RPMI8226 (cell line): ENCODE measurements around the gene NOSTRIN.
"Not testable (repeated sequence)": the region's sequence is repeated elsewhere in the genome, so short reads cannot be mapped to it uniquely, and the experiment has no call there.

Experiments used
- DNase-seq: peaks from one replicate; pipeline ENCODE4 v3.0.0-alpha.2; 2015

Gene NOSTRIN

DNA sequence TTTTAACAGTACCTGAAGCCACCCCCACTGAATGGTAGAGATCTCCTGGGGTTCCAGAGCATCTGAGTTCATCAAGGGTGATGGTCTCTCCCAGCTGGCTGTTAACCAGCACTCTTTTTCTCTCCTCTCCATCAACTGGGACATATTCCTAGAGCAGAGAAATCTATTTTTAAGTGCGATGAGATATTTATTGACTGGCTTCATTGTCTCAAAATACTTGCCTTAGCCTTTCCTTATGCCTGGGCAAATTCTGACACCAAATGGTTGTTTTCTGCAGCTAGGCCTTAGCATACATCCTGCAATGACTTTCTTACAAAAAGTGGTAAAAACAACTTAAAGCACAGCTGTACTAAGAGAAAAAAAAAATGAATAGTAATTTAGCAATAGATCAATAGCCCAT lies 19.6 kb downstream of the NOSTRIN start:
- no peak for DNase-seq

DNA sequence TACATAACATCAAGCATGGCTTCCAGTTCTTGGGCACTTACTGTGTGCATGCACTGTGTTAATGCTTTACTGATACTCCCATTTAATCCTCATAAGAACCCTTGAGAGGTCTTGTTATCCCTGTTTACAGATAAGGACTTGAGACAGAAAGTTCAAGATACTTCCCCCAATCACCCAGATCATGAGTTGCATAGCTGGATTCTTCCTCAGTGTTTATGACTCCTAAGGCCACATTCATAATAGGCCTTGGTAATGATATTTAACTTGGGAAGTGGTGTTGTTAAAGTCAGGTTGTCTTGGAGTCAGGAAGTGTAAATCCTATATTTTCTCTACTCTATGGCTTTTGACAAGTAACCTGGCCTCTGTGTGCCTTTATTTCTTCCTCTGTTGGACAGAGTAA lies 22.7 kb downstream of the NOSTRIN start:
- no peak for DNase-seq

DNA sequence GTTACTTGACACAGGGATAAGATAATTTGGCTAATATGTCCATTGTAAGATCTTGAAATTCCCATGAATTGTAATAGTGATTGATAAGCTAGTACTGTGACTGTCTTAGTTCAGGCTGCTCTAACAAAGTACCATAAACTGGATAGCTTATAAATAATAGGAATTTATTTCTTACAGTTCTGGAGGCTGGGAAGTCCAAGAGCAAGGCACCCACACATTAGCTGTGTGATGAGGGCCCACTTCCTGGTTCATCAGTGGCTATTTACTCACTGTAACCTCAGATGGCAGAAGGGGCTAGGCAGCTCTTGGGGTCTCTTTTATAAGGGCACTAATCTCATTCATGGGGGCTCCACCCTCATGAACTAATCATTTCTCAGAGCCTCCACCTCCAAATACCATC lies 28.5 kb downstream of the NOSTRIN start:
- DNase-seq: no peak

DNA sequence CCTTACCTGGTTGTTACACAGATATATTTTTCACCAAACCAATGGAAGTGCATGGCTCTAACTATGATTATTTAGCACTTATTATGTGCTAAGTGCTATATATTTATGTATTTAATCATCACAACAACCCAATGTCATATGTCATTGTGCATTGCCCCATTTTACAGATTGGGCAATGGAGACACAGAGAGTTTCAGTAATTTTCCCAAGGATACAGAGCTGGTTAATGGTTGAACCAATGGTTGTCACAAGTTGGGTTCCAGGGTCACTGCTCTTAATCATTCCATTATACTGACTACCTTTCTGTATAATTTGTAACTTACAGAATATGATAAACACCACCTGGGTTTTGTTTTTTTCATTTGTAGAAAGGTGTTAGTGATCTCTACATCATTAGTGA lies 29.2 kb downstream of the NOSTRIN start:
- DNase-seq: no peak

DNA sequence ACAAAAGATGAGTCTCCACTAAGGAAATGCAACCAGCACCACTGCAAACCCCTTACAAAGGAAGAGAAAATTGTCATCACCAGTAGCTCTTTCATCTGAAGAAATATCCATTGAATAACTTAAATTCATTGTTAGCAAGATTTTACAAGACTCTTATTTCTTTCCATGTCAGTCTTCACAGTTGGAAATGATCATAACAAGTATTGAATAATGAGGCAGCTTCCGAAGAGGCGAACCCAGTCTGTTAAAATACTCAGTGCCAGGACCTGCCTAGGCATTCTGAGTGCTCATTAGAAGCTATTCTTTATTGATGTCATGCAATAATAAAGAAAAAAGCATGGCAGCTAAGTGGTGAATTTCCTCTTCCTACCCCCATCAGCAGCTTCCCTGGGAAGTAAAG lies 33.5 kb downstream of the NOSTRIN start:
- DNase-seq: no peak

DNA sequence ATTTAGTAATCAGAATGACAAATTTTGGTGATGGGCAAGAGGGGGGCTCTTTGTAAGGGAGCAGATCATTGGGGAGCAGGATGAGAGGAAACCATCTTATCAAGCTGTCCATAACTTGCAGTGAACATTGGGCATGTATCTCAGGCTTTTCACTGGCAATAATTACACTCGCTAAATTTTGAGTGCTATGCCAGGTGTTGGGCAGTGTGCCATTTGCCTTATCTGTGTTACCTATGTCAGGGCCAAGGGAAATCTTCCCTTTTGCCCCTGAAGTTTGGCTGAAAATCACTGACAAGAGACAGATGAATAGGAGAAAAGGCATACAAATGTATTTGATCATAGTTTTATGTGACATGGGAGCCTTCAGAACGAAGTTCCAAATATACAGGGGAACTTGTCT lies 39.0 kb downstream of the NOSTRIN start:
- no peak for DNase-seq

DNA sequence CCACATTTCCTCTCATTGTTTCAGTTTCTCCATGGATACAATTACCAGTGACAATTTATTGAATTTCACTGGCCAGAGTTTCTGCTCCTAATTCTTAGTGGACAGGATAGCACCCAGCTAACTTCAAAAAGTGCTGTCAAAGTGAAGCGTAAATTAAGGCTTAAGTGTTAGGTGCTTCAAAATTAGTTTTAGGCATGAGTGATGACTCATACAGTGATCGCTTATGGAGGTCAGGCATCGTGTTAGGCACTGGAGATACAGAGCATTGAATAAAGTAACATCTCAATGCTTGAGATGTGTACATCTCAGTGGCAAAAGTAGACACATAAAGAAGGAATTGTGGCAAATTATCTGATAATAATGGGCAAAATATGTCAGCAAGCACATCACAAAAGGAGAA lies 40.8 kb downstream of the NOSTRIN start:
- no peak for DNase-seq

DNA sequence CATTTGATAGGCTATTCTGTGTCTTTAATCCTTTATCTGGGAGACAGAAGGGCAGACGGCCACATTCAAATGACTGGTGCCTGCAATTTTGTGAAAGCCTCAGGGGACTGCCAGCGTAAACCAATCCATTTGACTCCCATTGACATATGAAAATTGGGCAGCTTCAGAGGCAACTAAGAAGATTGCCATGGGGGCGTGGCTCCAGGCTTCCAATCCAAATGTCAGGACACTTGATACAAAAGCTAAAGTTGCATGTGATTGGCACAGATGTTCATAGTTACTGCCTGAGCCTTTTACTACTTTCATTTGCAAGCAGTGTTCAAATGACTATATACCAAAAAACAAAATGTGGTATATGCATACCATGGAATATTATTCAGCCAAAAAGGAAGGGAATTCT lies 45.8 kb downstream of the NOSTRIN start:
- no peak for DNase-seq

DNA sequence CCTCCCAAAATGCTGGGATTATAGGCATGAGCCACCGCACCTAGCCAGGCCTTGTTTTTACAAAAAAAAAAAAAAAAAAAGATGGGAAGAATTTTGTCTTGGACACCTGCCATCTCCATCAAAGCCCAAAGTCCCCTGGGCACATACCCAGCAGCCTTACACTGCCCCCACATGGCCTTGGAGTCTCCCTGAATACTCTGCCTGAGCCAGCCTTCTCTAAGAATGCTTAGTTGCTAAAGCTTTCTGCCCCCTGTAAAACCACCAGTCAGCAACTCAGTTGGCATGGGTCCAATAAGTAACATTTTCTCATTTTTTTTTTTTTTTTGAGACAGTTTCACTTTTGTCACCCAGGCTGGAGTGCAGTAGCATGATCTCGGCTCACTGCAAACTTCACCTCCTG lies 47.2 kb downstream of the NOSTRIN start:
- DNase-seq: peak; percentile 90

DNA sequence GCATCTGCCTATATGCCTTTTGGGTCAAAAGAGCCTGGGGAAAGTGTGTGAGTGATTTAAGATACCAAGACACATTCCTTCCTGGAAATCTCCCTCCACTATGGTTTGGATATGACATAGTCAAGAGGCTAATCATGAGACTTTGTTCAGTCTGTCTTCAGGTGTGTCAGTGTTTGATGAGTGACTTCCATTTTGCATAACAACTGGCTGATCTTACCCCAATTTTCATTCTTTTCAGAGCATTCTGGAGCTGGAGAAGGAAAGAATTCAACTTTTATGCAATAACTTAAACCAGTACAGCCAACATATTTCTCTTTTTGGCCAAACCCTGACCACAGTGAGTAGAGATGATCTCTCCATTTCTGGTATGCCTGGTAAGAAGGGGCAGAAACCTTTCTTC lies 48.4 kb downstream of the NOSTRIN start:
- DNase-seq: no peak

DNA sequence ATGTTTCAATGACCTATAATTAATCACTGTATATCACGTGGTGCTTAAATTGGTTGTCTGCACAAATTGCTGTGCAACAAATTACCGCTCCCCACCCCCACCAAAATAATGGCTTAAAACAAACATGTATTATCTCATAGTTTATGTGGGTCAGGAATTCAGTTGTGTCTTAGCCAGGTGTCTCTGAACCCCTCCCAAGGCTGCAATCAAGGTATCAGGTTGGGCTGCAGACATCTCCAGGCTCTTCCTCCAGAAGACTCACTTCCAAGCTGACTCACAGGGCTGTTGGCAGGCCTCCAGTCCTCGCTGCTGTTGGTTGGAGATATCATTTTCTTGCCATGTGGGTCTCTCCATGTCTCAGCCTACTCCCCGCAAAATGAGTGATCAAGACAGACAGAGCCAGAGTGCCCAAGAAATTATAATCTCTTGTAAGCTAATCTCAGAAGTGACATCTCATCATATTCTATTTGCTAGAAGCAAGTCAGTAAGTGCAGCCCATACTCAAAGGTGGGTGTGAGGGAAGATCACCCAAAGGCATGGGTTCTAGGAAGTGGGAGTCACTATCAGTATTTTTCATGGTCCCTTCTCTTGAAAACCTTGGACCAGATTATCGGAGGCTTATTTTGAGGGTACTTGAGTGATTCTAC lies 49.4 kb downstream of the NOSTRIN start:
- no peak for DNase-seq

DNA sequence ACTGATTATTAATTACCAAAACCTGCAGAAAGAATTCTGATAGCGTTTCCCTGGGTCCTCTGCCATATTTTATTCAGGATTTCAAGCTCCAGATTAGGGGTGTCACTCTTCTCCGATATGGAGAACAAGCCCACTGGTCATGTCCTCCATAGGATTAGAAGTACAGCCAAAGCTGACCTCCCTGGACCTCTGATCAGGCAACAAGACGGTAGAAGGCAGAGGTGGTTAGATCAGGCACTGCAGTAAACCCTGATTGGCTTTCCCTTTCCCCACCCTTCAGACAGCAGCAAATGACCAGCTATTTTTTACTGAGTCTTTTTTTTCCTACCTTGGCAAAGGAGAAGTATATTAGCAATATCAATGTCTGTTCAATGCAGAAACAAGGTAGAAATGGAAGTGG lies 50.0 kb downstream of the NOSTRIN start:
- DNase-seq: no peak

DNA sequence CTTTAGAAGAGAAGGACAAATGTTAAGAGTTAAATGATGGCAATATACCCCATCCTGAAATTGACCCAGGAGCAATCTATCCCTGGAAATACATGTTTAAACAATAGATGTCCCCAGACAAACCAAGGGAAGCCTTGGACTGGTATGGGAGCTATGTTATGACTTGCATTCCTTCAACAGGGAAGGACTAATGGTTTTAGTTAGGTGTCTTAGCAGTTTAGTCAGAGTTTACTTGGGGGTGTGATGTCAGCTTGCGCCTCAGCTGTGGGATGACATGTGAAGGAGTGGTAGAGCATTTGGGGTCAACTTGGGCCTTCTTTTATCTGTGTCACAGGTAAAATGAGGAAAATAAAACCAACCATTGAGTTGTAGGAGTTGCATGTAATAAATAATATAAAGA lies 51.0 kb downstream of the NOSTRIN start:
- DNase-seq: no peak

DNA sequence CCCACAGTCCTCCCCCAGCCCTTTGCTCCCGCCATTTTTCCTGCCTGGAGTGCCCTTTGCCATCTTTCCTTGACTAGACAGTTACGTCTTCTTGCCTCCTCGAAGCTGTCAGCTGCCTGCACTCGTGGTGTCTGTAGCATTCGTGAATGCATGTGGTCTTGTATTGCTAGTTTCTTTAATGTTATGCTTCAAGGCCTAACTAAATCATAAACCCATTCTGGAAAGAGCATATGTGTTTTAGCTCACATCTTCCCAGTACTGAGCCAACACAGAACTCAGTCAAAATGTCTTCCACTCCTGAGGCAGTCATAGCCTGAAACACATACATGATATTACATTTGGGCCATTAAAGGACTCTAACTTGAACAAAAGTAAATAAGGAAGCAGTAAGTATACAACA lies 52.2 kb downstream of the NOSTRIN start:
- no peak for DNase-seq

DNA sequence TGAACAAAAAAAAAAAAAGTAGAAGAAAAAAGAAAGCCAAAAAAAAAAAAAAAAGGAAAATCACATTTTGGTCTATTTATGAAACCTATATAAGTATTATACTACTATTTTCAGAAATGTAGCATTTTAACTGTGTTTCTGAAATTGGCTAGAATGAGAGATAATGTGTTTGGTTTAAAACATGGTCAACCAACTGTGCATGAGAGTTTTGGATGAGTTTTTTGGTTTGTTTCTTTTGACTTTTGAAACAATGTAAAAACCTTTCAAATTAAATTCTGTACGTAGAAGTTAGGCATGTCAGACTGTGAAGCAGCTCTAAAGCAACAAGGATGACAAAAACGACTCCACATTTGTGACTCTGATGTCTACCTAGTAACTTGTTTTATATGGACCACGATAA lies 53.2 kb downstream of the NOSTRIN start:
- no peak for DNase-seq

DNA sequence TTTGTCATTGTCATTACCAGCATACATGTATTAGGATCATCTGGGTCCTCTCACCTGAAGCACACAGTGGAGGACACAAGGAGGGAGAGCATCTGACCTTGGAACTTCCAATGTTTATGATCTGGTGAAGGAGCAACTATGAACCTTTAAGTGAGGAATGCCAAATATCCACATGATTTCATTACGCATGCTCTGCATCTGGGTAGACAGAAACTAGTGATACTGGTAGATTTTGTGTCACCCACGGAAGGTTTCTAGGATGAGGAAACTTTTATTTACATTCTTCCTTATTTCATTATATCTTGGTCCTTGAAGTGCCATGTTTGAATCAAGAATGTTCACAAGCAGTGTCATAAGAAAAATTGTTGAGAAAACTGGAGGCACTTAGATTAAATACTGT lies 55.7 kb downstream of the NOSTRIN start:
- no peak for DNase-seq

DNA sequence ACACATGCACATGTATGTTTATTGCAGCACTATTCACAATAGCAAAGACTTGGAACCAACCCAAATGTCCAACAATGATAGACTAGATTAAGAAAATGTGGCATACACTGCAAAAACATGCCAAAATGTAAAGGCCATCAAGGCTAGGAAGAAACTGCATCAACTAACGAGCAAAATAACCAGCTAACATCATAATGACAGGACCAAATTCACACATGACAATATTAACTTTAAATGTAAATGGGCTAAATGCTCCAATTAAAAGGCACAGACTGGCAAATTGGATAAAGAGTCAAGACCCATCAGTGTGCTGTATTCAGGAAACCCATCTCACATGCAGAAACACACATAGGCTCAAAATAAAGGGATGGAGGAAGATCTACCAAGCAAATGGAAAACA lies 64.7 kb downstream of the NOSTRIN start:
- DNase-seq: not testable (repeated sequence)

DNA sequence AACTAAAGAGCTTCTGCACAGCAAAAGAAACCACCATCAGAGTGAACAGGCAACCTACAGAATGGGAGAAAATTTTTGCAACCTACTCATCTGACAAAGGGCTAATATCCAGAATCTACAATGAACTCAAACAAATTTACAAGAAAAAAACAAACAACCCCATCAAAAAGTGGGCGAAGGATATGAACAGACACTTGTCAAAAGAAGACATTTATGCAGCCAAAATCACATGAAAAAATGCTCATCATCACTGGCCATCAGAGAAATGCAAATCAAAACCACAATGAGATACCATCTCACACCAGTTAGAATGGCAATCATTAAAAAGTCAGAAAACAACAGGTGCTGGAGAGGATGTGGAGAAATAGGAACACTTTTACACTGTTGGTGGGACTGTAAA lies 67.9 kb downstream of the NOSTRIN start:
- DNase-seq: not testable (repeated sequence)

DNA sequence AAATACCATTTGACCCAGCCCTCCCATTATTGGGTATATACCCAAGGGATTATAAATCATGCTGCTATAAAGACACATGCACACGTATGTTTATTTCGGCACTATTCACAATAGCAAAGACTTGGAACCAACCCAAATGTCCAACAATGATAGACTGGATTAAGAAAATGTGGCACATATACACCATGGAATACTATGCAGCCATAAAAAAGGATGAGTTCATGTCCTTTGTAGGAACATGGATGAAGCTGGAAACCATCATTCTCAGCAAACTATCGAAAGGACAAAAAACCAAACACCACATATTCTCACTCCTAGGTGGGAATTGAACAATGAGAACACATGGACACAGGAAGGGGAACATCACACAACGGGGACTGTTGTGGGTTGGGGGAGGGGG lies 68.4 kb downstream of the NOSTRIN start:
- not testable (repeated sequence) for DNase-seq

DNA sequence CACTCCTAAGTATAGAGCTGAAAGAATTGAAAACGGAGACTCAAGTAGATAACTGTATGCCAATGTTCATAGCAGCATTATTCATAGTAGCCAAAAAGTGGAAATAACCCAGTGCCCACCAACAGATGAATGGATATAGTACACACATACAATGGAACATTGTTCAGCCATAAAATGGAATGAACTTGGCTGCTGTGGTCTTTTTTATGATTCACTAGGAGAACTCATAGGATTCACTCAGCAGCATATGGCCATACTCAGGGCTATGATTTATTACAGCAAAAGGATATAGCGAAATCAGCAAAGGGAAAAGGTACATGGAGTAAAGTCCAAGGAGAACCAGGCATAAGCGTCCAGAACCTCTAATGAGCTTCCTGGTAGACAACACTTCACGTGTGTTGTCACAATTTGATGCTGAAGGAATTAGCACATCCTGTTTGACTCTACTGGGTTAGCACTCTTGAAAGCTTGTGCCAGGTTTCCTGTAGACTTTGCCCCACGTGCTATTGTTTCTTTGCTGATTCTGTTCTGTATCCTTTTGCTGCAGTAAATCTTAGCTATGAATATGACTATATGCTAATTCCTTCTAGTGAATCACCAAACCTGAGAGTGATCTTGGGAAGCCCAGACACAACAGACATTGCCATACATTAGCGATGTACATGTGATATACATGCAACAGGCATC lies 72.1 kb downstream of the NOSTRIN start:
- no peak for DNase-seq

DNA sequence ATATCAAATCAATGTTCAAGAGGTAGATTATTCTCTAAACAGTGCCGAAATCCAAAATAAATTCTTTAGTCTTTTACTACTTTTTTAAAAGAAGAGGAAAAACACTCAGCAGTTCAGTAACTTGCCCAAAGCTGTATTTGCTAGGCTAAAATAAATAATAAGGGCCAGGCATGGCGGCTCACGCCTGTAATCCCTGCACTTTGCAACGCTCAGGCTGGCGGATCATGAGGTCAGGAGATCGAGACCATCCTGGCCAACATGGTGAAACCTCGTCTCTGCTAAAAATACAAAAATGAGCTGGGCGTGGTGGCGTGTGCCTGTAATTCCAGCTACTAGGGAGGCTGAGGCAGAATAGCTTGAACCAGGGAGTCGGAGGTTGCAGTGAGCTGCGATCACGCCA lies 79.7 kb downstream of the NOSTRIN start:
- not testable (repeated sequence) for DNase-seq

DNA sequence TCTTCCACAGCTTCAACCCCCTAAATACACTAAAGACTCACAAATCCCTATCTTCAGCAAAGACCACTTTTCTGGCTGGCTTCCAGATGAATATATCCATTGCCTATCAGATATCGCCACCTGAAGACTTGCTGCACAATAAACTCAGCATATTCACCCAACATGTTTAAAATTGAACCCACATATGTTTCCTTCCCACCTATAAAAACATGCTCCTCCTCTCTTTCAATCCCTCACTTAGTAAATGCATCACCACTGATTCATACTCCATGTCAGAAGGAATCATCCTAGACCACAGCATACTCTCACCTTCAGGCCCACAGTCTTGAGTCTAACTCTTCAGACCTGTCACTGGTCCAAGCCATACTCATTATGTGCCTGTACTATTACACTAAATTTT lies 82.5 kb downstream of the NOSTRIN start:
- DNase-seq: no peak

DNA sequence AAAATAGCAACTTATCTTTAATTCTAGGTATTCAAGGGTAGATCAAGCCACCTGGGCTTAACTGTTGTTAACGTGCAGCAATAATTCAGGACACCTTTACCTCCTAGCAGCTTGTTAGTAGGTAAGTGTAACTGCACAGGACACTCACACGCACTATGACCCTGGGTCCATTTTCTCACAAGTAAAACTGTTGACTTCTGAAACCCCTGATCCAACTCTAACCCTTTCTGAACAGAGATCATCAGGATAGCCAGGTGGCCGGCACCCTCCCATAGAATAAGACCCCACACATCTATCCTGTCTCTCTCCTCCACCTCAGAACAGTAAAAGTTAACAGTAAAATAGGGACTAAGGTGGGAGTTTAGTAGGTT lies 87.2 kb downstream of the NOSTRIN start:
- DNase-seq: no peak

DNA sequence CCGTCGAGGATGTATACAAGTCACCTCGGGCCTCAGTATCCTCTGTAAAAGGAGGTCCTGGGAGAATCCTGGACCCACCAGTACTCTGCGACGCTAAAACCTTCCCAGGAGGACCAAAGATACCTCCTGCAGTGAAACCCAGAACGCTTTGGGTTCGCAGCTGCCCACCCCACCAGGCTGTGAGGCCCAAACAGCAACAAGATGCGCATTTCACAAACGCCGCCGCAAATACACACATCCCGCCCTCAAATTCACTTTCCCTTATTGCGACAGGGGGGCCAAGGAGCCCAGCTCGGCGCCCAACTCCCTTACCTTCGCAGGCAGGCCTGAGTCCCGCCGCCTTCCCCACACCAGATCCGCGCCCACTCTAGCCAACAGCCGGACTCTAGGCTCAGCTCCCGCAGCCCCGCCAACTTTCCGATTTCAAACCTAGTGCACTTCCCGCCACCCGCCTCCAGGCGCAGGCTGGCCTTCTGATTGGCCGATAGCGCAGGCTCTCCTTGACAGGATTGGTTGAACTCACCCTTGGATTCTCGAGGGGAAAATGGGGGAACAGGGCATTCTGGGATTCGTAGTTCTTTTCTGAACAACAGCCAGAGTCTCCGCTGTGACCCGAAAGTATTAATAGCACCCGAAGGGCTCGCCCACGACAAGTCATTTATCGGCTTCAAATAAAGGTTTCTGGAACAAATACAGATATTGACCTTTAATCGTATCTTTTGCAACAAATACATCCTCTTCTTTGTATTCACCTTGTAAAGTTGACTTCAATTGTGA lies 87.8 kb downstream of the NOSTRIN start, which contains the start of gene SPC25:
TSS of gene SPC25 (minus strand) at position 425 of the 777 bp plus-strand sequence. CDS start 911 bp downstream, outside the sequence.
- peak; percentile 94 for DNase-seq
